Parathyroid adenoma (tissue), 2 donors: Measurements from ENCODE around the gene ST8SIA3.
"Not testable (repeated sequence)": the region's sequence is repeated elsewhere in the genome, so short reads cannot be mapped to it uniquely, and the experiment has no call there.

Experiments
- H2AFZ ChIP-seq: fragments of 300-600 bp; sonication (generic); one replicate; pipeline ENCODE4 v1.7.0; 2017; ENCODE audit warnings: antibody characterized with exemption, mild to moderate bottlenecking
- H3K27ac ChIP-seq: fragments of 300-600 bp; sonication (generic); one replicate; pipeline ENCODE4 v1.7.0; 2017
- H3K27me3 ChIP-seq: fragments of 300-600 bp; sonication (generic); one replicate; pipeline ENCODE4 v1.7.0; 2017; ENCODE audit warnings: low read length; ENCODE audit not compliant: control insufficient read depth, insufficient read depth
- H3K36me3 ChIP-seq: fragments of 300-600 bp; sonication (generic); one replicate; pipeline ENCODE4 v1.7.0; 2017; ENCODE audit warnings: low read length; ENCODE audit not compliant: control insufficient read depth, insufficient read depth
- H3K4me1 ChIP-seq: fragments of 300-600 bp; sonication (generic); one replicate; pipeline ENCODE4 v1.7.0; 2017; ENCODE audit warnings: control low read depth
- H3K4me2 ChIP-seq: fragments of 300-600 bp; sonication (generic); one replicate; pipeline ENCODE4 v1.7.0; 2017; ENCODE audit warnings: low read length
- H3K4me3 ChIP-seq: fragments of 300-600 bp; sonication (generic); one replicate; pipeline ENCODE4 v1.7.0; 2017; ENCODE audit warnings: low read depth, low read length
- H3K79me2 ChIP-seq: fragments of 300-600 bp; sonication (generic); one replicate; pipeline ENCODE4 v1.7.0; 2017; ENCODE audit warnings: control low read depth
- H3K9ac ChIP-seq: fragments of 300-600 bp; sonication (generic); one replicate; pipeline ENCODE4 v1.7.0; 2017; ENCODE audit warnings: mild to moderate bottlenecking
- H3K9me3 ChIP-seq: fragments of 300-600 bp; sonication (generic); one replicate; pipeline ENCODE4 v1.7.0; 2017; ENCODE audit warnings: low read length; ENCODE audit not compliant: control insufficient read depth
- TF ChIP-seq, protein P1 (sequence below): fragments of 300-600 bp; sonication (generic); IDR thresholded peaks from one replicate; pipeline ENCODE4 v1.7.0; 2017; ENCODE audit warnings: antibody characterized with exemption, mild to moderate bottlenecking
- donor health status: primary hyperparathyroidism.

Gene ST8SIA3

DNA sequence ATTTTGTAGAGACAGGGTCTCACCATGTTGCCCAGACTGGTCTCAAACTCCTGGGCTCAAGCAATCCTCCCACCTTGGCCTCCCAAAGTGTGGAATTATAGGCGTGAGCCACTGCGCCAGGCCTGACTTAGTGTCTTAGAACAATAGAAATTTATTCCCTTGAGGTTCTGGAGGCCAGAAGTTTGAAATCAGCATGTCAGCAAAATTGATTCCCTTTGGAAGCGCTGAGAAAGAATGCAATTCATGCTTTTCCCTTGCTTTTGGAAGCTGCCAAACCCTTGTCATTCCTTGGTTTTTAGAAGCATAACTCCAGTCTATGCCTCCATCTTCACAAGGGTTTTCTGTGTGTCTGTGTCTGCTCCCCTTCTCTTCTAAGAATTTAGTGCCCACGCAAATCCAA lies 20.7 kb downstream of the ST8SIA3 start:
- Histone ChIP-seq H2AFZ (no peak overlapping the region), H3K9me3 (no peaks in the 10 kb centered on the region), H3K27me3 (no peaks in the 10 kb centered on the region), H3K4me3 (no peak overlapping the region), H3K27ac (no peak overlapping the region), H3K4me1 (no peaks in the 10 kb centered on the region), H3K4me2 (no peak overlapping the region), H3K9ac (no peak overlapping the region), H3K79me2 (no peaks in the 10 kb centered on the region), H3K36me3 (no peaks in the 10 kb centered on the region)
- TF ChIP-seq, protein P1, sequence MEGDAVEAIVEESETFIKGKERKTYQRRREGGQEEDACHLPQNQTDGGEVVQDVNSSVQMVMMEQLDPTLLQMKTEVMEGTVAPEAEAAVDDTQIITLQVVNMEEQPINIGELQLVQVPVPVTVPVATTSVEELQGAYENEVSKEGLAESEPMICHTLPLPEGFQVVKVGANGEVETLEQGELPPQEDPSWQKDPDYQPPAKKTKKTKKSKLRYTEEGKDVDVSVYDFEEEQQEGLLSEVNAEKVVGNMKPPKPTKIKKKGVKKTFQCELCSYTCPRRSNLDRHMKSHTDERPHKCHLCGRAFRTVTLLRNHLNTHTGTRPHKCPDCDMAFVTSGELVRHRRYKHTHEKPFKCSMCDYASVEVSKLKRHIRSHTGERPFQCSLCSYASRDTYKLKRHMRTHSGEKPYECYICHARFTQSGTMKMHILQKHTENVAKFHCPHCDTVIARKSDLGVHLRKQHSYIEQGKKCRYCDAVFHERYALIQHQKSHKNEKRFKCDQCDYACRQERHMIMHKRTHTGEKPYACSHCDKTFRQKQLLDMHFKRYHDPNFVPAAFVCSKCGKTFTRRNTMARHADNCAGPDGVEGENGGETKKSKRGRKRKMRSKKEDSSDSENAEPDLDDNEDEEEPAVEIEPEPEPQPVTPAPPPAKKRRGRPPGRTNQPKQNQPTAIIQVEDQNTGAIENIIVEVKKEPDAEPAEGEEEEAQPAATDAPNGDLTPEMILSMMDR: no peak

DNA sequence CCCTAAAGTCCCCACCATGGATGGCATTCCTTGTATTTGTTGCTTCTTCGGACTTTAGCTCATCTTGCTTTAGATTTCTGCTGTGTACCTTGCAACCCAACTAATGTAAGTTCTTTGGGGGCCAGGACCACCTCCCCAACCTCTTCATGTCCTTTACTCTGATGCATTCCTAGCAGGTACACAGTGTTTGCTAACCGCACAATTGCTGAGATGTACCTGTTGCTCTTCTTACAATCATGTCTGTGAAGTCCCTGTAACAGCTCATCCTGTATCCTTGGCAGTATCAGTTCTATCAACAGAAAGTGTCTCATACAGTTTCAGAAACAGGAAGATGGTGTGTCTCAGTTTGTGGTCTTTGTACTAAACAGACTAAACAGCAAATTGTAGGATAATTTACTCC lies 24.1 kb downstream of the ST8SIA3 start:
- TF ChIP-seq, protein P1: no peak
- Histone ChIP-seq H3K27me3 (no peaks in the 10 kb centered on the region), H3K9ac (no peak overlapping the region), H3K27ac (no peak overlapping the region), H2AFZ (no peak overlapping the region), H3K4me2 (no peak overlapping the region), H3K4me1 (no peaks in the 10 kb centered on the region), H3K9me3 (no peaks in the 10 kb centered on the region), H3K4me3 (no peak overlapping the region), H3K79me2 (no peaks in the 10 kb centered on the region), H3K36me3 (no peaks in the 10 kb centered on the region)

DNA sequence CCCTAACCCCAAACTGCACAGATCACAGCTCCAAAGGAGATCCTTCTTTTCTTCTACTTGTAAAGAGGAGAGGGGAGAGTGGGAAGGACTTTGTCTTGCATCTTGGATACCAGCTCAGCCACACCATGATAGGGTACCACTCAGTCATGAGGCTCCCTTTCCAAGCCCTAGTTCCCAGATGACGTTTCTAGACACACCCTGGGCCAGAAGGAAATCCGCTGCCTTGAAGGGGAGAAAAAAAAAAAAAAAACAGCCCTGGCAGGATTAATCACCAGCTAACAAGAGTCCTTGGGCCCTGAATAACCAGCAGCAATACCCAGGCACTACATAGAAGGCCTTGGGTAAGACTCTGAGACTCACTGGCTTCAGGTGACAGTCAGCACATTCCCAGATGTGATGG lies 36.9 kb downstream of the ST8SIA3 start:
- H2AFZ ChIP-seq: no peak overlapping the region
- H3K4me1 ChIP-seq: no peaks in the 10 kb centered on the region
- H3K9ac ChIP-seq: no peak overlapping the region
- no peaks in the 10 kb centered on the region for H3K27me3 ChIP-seq
- no peaks in the 10 kb centered on the region for H3K36me3 ChIP-seq
- no peak overlapping the region for H3K4me2 ChIP-seq
- no peaks in the 10 kb centered on the region for H3K79me2 ChIP-seq
- H3K4me3 ChIP-seq: no peak overlapping the region
- TF ChIP-seq, protein P1: no peak
- no peaks in the 10 kb centered on the region for H3K9me3 ChIP-seq
- no peak overlapping the region for H3K27ac ChIP-seq

DNA sequence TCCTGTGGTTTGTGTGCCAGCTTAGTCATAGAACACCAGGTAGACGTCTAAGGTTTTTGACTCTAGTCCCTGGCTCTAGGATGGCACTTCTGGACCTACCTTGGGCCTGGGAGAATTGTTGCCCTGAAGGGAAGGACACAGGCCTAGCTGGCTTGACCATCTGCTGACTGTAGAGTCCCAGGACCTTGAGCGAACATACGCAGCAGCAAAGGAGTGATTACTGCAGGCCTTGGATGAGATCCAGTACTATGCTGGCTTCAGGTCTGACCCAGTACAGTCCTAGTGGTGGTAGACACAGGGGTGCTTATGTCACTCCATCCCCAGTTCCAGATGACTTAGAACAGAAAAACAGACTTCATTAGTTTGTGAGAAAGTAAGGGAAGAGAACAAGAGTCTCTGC lies 37.7 kb downstream of the ST8SIA3 start:
- no peak overlapping the region for H3K4me3 ChIP-seq
- no peak overlapping the region for H3K27ac ChIP-seq
- no peak overlapping the region for H3K9ac ChIP-seq
- H3K9me3 ChIP-seq: no peaks in the 10 kb centered on the region
- no peaks in the 10 kb centered on the region for H3K4me1 ChIP-seq
- H3K79me2 ChIP-seq: no peaks in the 10 kb centered on the region
- H2AFZ ChIP-seq: no peak overlapping the region
- no peak overlapping the region for H3K4me2 ChIP-seq
- no peaks in the 10 kb centered on the region for H3K36me3 ChIP-seq
- TF ChIP-seq, protein P1: no peak
- H3K27me3 ChIP-seq: no peaks in the 10 kb centered on the region

DNA sequence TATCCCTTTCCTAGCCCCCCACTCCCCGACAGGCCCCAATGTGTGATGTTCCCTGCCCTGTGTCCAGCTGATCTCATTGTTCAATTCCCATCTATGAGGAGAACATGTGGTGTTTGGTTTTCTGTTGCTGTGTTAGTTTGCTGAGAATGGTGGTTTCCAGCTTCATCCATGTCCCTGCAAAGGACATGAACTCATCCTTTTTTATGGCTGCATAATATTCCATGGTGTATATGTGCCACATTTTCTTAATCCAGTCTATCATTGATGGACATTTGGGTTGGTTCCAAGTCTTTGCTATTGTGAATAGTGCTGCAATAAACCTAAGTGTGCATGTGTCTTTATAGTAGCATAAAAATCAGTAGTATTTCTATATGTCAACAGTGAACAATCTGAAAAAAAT lies 42.4 kb downstream of the ST8SIA3 start:
- not testable (repeated sequence) for H3K27me3 ChIP-seq, H3K9me3 ChIP-seq, H3K79me2 ChIP-seq, H3K4me3 ChIP-seq, H3K4me1 ChIP-seq, H3K36me3 ChIP-seq, H2AFZ ChIP-seq, H3K27ac ChIP-seq, H3K9ac ChIP-seq, H3K4me2 ChIP-seq

DNA sequence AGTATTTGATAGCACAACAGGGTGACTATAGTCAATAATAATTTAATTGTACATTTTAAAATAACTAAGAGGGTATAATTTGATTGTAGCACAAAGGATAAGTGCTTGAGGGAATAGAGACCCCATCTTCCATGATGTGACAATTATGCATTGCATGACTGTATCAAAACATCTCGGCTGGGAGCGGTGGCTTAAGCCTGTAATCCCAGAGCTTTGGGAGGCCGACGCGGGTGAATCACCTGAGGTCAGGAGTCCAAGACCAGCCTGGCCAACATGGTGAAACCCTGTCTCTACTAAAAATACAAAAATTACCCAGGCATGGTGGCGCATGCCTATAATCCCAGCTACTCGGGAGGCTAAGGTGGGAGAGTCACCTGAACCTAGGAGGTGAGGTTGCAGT lies 44.5 kb downstream of the ST8SIA3 start:
- H3K27ac ChIP-seq, H3K79me2 ChIP-seq, H3K4me2 ChIP-seq, H3K9me3 ChIP-seq, H3K27me3 ChIP-seq, H3K36me3 ChIP-seq, H3K4me3 ChIP-seq, H3K4me1 ChIP-seq, H2AFZ ChIP-seq, H3K9ac ChIP-seq: not testable (repeated sequence)
